Astrocyte (in vitro differentiated cells and primary cell): Measurements from ENCODE around the gene BMPR1B. TPM values are rescaled to one million over a fixed set of nuclear protein-coding genes. Genes with fewer than 3 reads are reported as not detected.

ENCODE experiments used
- DNase-seq: peaks from one replicate; pipeline ENCODE4 v3.0.0-alpha.2; 2010; ENCODE audit warnings: low read depth
- FAIRE-seq: peaks from 2 replicates; lab custom pipeline; 2011; peaks lifted over from hg19 to GRCh38; lab: Jason Lieb, UNC
- H2AFZ ChIP-seq: 2 replicates; pipeline ENCODE4 v1.6.0; 2012; ENCODE audit warnings: low read depth, low read length, inconsistent platforms
- H3K27ac ChIP-seq: 2 replicates; pipeline ENCODE4 v1.5.1; 2011; ENCODE audit warnings: low read depth, low read length, inconsistent platforms
- H3K27me3 ChIP-seq: 2 replicates; pipeline ENCODE4 v1.6.0; 2011; ENCODE audit warnings: low read length, inconsistent platforms; ENCODE audit not compliant: insufficient read depth
- H3K36me3 ChIP-seq: 2 replicates; pipeline ENCODE4 v1.5.1; 2011; ENCODE audit warnings: low read length, inconsistent platforms; ENCODE audit not compliant: insufficient read depth
- H3K4me1 ChIP-seq: 2 replicates; pipeline ENCODE4 v1.5.1; 2011; ENCODE audit warnings: low read length, inconsistent platforms; ENCODE audit not compliant: insufficient read depth
- H3K4me2 ChIP-seq: 2 replicates; pipeline ENCODE4 v1.6.0; 2012; ENCODE audit warnings: low read length, inconsistent platforms
- H3K4me3 ChIP-seq: 2 replicates; pipeline ENCODE4 v1.5.1; 2011; ENCODE audit warnings: low read depth, mild to moderate bottlenecking, low read length, inconsistent platforms; ENCODE audit not compliant: insufficient read depth
- H3K79me2 ChIP-seq: 2 replicates; pipeline ENCODE4 v1.6.0; 2012; ENCODE audit warnings: mild to moderate bottlenecking, low read length, inconsistent platforms; ENCODE audit not compliant: insufficient read depth
- H3K9ac ChIP-seq: 2 replicates; pipeline ENCODE4 v1.6.0; 2012; ENCODE audit warnings: mild to moderate bottlenecking, low read length, inconsistent platforms
- H3K9me3 ChIP-seq: 2 replicates; pipeline ENCODE4 v1.5.1; 2012; ENCODE audit warnings: low read depth, mild to moderate bottlenecking, low read length, inconsistent platforms; ENCODE audit not compliant: insufficient read depth
- H4K20me1 ChIP-seq: 2 replicates; pipeline ENCODE4 v1.6.0; 2012; ENCODE audit warnings: low read length, inconsistent platforms; ENCODE audit not compliant: insufficient read depth
- H3K27ac Mint-ChIP-seq: one replicate; pipeline ENCODE4 v1.8.0; 2021; ENCODE audit warnings: mild to moderate bottlenecking, mixed read lengths; ENCODE audit not compliant: unreplicated experiment
- H3K27me3 Mint-ChIP-seq: one replicate; pipeline ENCODE4 v1.8.0; 2021; ENCODE audit warnings: low read depth, mixed read lengths; ENCODE audit not compliant: unreplicated experiment
- H3K36me3 Mint-ChIP-seq: one replicate; pipeline ENCODE4 v1.8.0; 2021; ENCODE audit warnings: low read depth, mixed read lengths; ENCODE audit not compliant: unreplicated experiment
- H3K4me1 Mint-ChIP-seq: one replicate; pipeline ENCODE4 v1.8.0; 2021; ENCODE audit warnings: low read depth, mixed read lengths; ENCODE audit not compliant: unreplicated experiment
- H3K4me3 Mint-ChIP-seq: one replicate; pipeline ENCODE4 v1.8.0; 2021; ENCODE audit warnings: mild to moderate bottlenecking, moderate library complexity, mixed read lengths; ENCODE audit not compliant: unreplicated experiment
- H3K9me3 Mint-ChIP-seq: one replicate; pipeline ENCODE4 v1.8.0; 2021; ENCODE audit warnings: mild to moderate bottlenecking, mixed read lengths; ENCODE audit not compliant: unreplicated experiment
- CTCF ChIP-seq: IDR thresholded peaks from 2 replicates; pipeline ENCODE4 v1.5.1; 2011; ENCODE audit warnings: low read depth, mild to moderate bottlenecking, inconsistent platforms, low read length, moderate library complexity; ENCODE audit not compliant: insufficient read depth
- EZH2 ChIP-seq: IDR thresholded peaks from 2 replicates; pipeline ENCODE4 v1.6.1; 2012; ENCODE audit warnings: mild to moderate bottlenecking, low read length, inconsistent platforms; ENCODE audit not compliant: insufficient read depth
- total RNA-seq: library from RNA; stranded (reverse); gene quantifications from 2 replicates; pipeline ENCODE4 v1.2.1, GENCODE V29; 2021

BMPR1B gene
- total RNA-seq, 1 donor from 2014 or later, result 14.1 TPM

GRCh38 chr4:94739741-94740140 is 18.0 kb upstream of the BMPR1B start:
- H3K36me3 Mint-ChIP-seq, result no peaks in the 10 kb centered on the region

GRCh38 chr4:94741304-94741703 is 16.5 kb upstream of the BMPR1B start:
- no peak for DNase-seq
- TF ChIP-seq CTCF (no peak), EZH2 (no peak)
- Histone ChIP-seq H3K36me3 (no peaks in the 10 kb centered on the region), H3K9me3 (no peaks in the 10 kb centered on the region), H3K4me3 (no peak overlapping the region), H3K9ac (no peak overlapping the region), H3K79me2 (no peaks in the 10 kb centered on the region), H3K4me1 (no peaks in the 10 kb centered on the region), H4K20me1 (no peaks in the 10 kb centered on the region), H3K4me2 (no peak overlapping the region), H3K27ac (no peak overlapping the region), H2AFZ (no peak overlapping the region), H3K27me3 (no peaks in the 10 kb centered on the region)
- Mint-ChIP-seq H3K27ac (no peak overlapping the region), H3K27me3 (no peaks in the 10 kb centered on the region), H3K4me1 (peaks cover 3% of the 10 kb centered on the region), H3K9me3 (no peaks in the 10 kb centered on the region), H3K36me3 (no peaks in the 10 kb centered on the region), H3K4me3 (no peak overlapping the region)
- no peak for FAIRE-seq

More at GRCh38 chr4:94739741-94740140, 18.0 kb upstream of the BMPR1B start:
- Histone ChIP-seq H3K27ac (no peak overlapping the region), H3K4me3 (no peak overlapping the region), H3K27me3 (no peaks in the 10 kb centered on the region), H2AFZ (no peak overlapping the region), H3K9ac (no peak overlapping the region), H4K20me1 (no peaks in the 10 kb centered on the region), H3K4me2 (no peak overlapping the region), H3K79me2 (no peaks in the 10 kb centered on the region), H3K36me3 (no peaks in the 10 kb centered on the region), H3K4me1 (no peaks in the 10 kb centered on the region), H3K9me3 (no peaks in the 10 kb centered on the region)
- Mint-ChIP-seq H3K27ac (no peak overlapping the region), H3K4me3 (no peak overlapping the region), H3K27me3 (no peaks in the 10 kb centered on the region), H3K4me1 (peaks cover 3% of the 10 kb centered on the region), H3K9me3 (no peaks in the 10 kb centered on the region)
- TF ChIP-seq CTCF (no peak), EZH2 (no peak)
- DNase-seq, result no peak
- FAIRE-seq, result no peak

GRCh38 chr4:94743838-94744237 is 13.9 kb upstream of the BMPR1B start:
- no peak overlapping the region for H3K27ac Mint-ChIP-seq
- no peaks in the 10 kb centered on the region for H3K27me3 Mint-ChIP-seq
- H2AFZ ChIP-seq, result no peak overlapping the region
- no peaks in the 10 kb centered on the region for H3K36me3 Mint-ChIP-seq
- DNase-seq (no peak), FAIRE-seq (no peak)
- H4K20me1 ChIP-seq, result no peaks in the 10 kb centered on the region
- H3K27ac ChIP-seq, result no peak overlapping the region
- no peak overlapping the region for H3K4me3 Mint-ChIP-seq
- peaks cover 3% of the 10 kb centered on the region for H3K4me1 Mint-ChIP-seq
- no peak overlapping the region for H3K9ac ChIP-seq
- H3K4me3 ChIP-seq, result no peak overlapping the region
- no peak overlapping the region for H3K4me2 ChIP-seq
- H3K9me3 Mint-ChIP-seq, result no peaks in the 10 kb centered on the region
- H3K27me3 ChIP-seq, result no peaks in the 10 kb centered on the region
- no peaks in the 10 kb centered on the region for H3K4me1 ChIP-seq
- no peaks in the 10 kb centered on the region for H3K79me2 ChIP-seq
- H3K9me3 ChIP-seq, result no peaks in the 10 kb centered on the region
- TF ChIP-seq EZH2 (no peak), CTCF (no peak)
- no peaks in the 10 kb centered on the region for H3K36me3 ChIP-seq
